H9 (cell line): ENCODE measurements around the gene ZNF587B. TPM values are rescaled to one million over a fixed set of nuclear protein-coding genes. Genes with fewer than 3 reads are reported as not detected.
A peak's percentile ranks its signal among the peaks of the same experiment; 100 is the strongest.
"Not testable (repeated sequence)": the region's sequence is repeated elsewhere in the genome, so short reads cannot be mapped to it uniquely, and the experiment has no call there.

Experiments used
- DNase-seq: peaks from one replicate; pipeline ENCODE4 v3.0.0-alpha.2; 2017
- H2AFZ ChIP-seq: one replicate; pipeline ENCODE4 v1.6.1; 2013; ENCODE audit warnings: mild to moderate bottlenecking, low read length, control low read depth, moderate library complexity
- H2AK5ac ChIP-seq: 2 replicates; pipeline ENCODE4 v1.6.1; 2013; ENCODE audit warnings: low read length, control low read depth, mixed read lengths; ENCODE audit not compliant: insufficient read length
- H2BK120ac ChIP-seq: one replicate; pipeline ENCODE4 v1.6.1; 2013; ENCODE audit warnings: low read depth, mild to moderate bottlenecking, low read length, control low read depth, inconsistent platforms; ENCODE audit not compliant: poor library complexity, severe bottlenecking
- H2BK12ac ChIP-seq: 2 replicates; pipeline ENCODE4 v1.6.1; 2013; ENCODE audit warnings: low read length, control low read depth, mixed read lengths, low read depth; ENCODE audit not compliant: insufficient read length
- H2BK15ac ChIP-seq: 2 replicates; pipeline ENCODE4 v1.6.1; 2013; ENCODE audit warnings: low read depth, low read length, control low read depth
- H2BK20ac ChIP-seq: one replicate; pipeline ENCODE4 v1.6.1; 2013; ENCODE audit warnings: low read depth, mild to moderate bottlenecking, low read length, control low read depth, inconsistent platforms; ENCODE audit not compliant: poor library complexity, severe bottlenecking
- H2BK5ac ChIP-seq: 2 replicates; pipeline ENCODE4 v1.6.1; 2013; ENCODE audit warnings: low read length, control low read depth, mixed read lengths; ENCODE audit not compliant: insufficient read length
- H3K14ac ChIP-seq: 2 replicates; pipeline ENCODE4 v1.6.1; 2013; ENCODE audit warnings: low read length, control low read depth; ENCODE audit not compliant: insufficient read depth
- H3K18ac ChIP-seq: 2 replicates; pipeline ENCODE4 v1.6.1; 2013; ENCODE audit warnings: low read depth, mild to moderate bottlenecking, mixed read lengths, low read length, control low read depth; ENCODE audit not compliant: insufficient read length
- H3K23ac ChIP-seq: 2 replicates; pipeline ENCODE4 v1.6.1; 2013; ENCODE audit warnings: low read length, control low read depth, mixed read lengths, low read depth; ENCODE audit not compliant: insufficient read length
- H3K23me2 ChIP-seq: 2 replicates; pipeline ENCODE4 v1.6.1; 2013; ENCODE audit warnings: low read depth, mild to moderate bottlenecking, mixed read lengths, low read length, control low read depth; ENCODE audit not compliant: insufficient read length, poor library complexity, severe bottlenecking
- H3K27ac ChIP-seq: 2 replicates; pipeline ENCODE4 v1.5.1; 2013; ENCODE audit warnings: low read length, control low read depth, mixed read lengths, low read depth; ENCODE audit not compliant: insufficient read length
- H3K27me3 ChIP-seq: 2 replicates; pipeline ENCODE4 v1.6.1; 2013; ENCODE audit warnings: low read length, control low read depth, inconsistent platforms; ENCODE audit not compliant: insufficient read depth
- H3K4ac ChIP-seq: 2 replicates; pipeline ENCODE4 v1.6.1; 2013; ENCODE audit warnings: low read depth, mild to moderate bottlenecking, control low read depth, inconsistent platforms, low read length, moderate library complexity
- H3K4me1 ChIP-seq: 2 replicates; pipeline ENCODE4 v1.6.1; 2013; ENCODE audit warnings: low read length, control low read depth, inconsistent platforms; ENCODE audit not compliant: insufficient read depth
- H3K4me2 ChIP-seq: 2 replicates; pipeline ENCODE4 v1.6.1; 2013; ENCODE audit warnings: low read length, control low read depth, mixed read lengths; ENCODE audit not compliant: insufficient read length, insufficient read depth
- H3K56ac ChIP-seq: 2 replicates; pipeline ENCODE4 v1.6.1; 2013; ENCODE audit warnings: low read depth, mild to moderate bottlenecking, mixed read lengths, low read length, control low read depth; ENCODE audit not compliant: insufficient read length
- H3K79me1 ChIP-seq: 2 replicates; pipeline ENCODE4 v1.6.1; 2013; ENCODE audit warnings: low read depth, mild to moderate bottlenecking, moderate library complexity, low read length, control low read depth, inconsistent platforms; ENCODE audit not compliant: insufficient read depth, poor library complexity, severe bottlenecking
- H3K79me2 ChIP-seq: 2 replicates; pipeline ENCODE4 v1.6.1; 2013; ENCODE audit warnings: low read length, control low read depth, inconsistent platforms; ENCODE audit not compliant: insufficient read depth
- H3K9ac ChIP-seq: 2 replicates; pipeline ENCODE4 v1.6.1; 2013; ENCODE audit warnings: low read length, control low read depth, mixed read lengths; ENCODE audit not compliant: insufficient read length; ENCODE audit errors: extremely low read depth
- H3K9me3 ChIP-seq: one replicate; pipeline ENCODE4 v1.6.1; 2013; ENCODE audit warnings: low read depth, low read length, inconsistent platforms; ENCODE audit not compliant: control insufficient read depth
- H3T11ph ChIP-seq: one replicate; pipeline ENCODE4 v1.6.1; 2013; ENCODE audit warnings: mild to moderate bottlenecking, low read length, control low read depth, inconsistent platforms
- H4K20me1 ChIP-seq: one replicate; pipeline ENCODE4 v1.6.1; 2013; ENCODE audit not compliant: control insufficient read depth, insufficient read length, insufficient read depth
- H4K5ac ChIP-seq: 2 replicates; pipeline ENCODE4 v1.6.1; 2013; ENCODE audit warnings: low read depth, mild to moderate bottlenecking, mixed read lengths, low read length, control low read depth; ENCODE audit not compliant: insufficient read length
- H4K8ac ChIP-seq: replicated peaks from 2 replicates; pipeline ENCODE4 v1.6.1; 2013; ENCODE audit warnings: low read length, control low read depth, mixed read lengths, low read depth; ENCODE audit not compliant: insufficient read length
- H4K91ac ChIP-seq: 2 replicates; pipeline ENCODE4 v1.6.1; 2013; ENCODE audit warnings: low read depth, mild to moderate bottlenecking, moderate library complexity, mixed read lengths, low read length, control low read depth; ENCODE audit not compliant: insufficient read length
- H3K27ac Mint-ChIP-seq, 3 experiments: 2 replicates in 2 of 3; 3 replicates in 1 of 3; pipeline ENCODE4 v1.8.0; 2020 to 2021; ENCODE audit warnings: mixed read lengths in 3 of 3, mild to moderate bottlenecking in 1 of 3, moderate library complexity in 1 of 3
- H3K27me3 Mint-ChIP-seq: 2 replicates; pipeline ENCODE4 v1.8.0; 2021; ENCODE audit warnings: low read depth, mild to moderate bottlenecking, moderate library complexity, mixed read lengths
- H3K36me3 Mint-ChIP-seq, 3 experiments: 2 replicates in 2 of 3; 3 replicates in 1 of 3; pipeline ENCODE4 v1.8.0; 2020 to 2021; ENCODE audit warnings: low read depth in 3 of 3, mixed read lengths in 3 of 3; ENCODE audit not compliant: insufficient read depth in 1 of 3
- H3K4me1 Mint-ChIP-seq, 2 experiments: 2 replicates each; pipeline ENCODE4 v1.8.0; 2020; ENCODE audit warnings: mixed read lengths in 2 of 2
- H3K4me3 Mint-ChIP-seq, 2 experiments: 2 replicates in 1 of 2; 3 replicates in 1 of 2; pipeline ENCODE4 v1.8.0; 2020 to 2021; ENCODE audit warnings: mild to moderate bottlenecking in 2 of 2, mixed read lengths in 2 of 2, moderate library complexity in 1 of 2
- H3K9me3 Mint-ChIP-seq, 2 experiments: 2 replicates in 1 of 2; 3 replicates in 1 of 2; pipeline ENCODE4 v1.8.0; 2020; ENCODE audit warnings: mild to moderate bottlenecking in 2 of 2, mixed read lengths in 2 of 2, moderate library complexity in 1 of 2
- WGBS: extraction: QIAGEN DNeasy Blood & Tissue Kit; methylation state at CpG from one replicate; pipeline ENCODE4 v1.1.7; 2013; ENCODE audit warnings: missing lambda C conversion rate, low lambda C conversion rate, mixed read lengths; ENCODE audit not compliant: insufficient read length; ENCODE audit errors: extremely low coverage; 5-methylcytosine and 5-hydroxymethylcytosine counted together
- total RNA-seq: library from RNA; stranded (reverse); gene quantifications from 2 replicates; pipeline ENCODE4 v1.2.1, GENCODE V29; 2021
- TF ChIP-seq, protein P1 (sequence below): fragments of 200-600 bp; sonication (generic); conservative IDR thresholded peaks from 3 replicates; pipeline ENCODE4 v1.8.0; 2021; ENCODE audit warnings: antibody characterized with exemption, mild to moderate bottlenecking

Gene ZNF587B
- total RNA-seq, 1 experiment from 2014 or later: 45.2 TPM

- Histone ChIP-seq H3K23me2 (peaks cover 3% of the 10 kb centered on the region), H3K23ac (no peak overlapping the region), H2AFZ (no peak overlapping the region), H2BK20ac (no peak overlapping the region), H2BK12ac (no peak overlapping the region), H3K4me2 (peak overlapping the region; percentile 80), H2BK5ac (no peak overlapping the region), H2BK120ac (no peak overlapping the region), H3K9me3 (no peaks in the 10 kb centered on the region), H4K5ac (peak overlapping the region; percentile 34), H2BK15ac (no peak overlapping the region), H4K91ac (no peak overlapping the region), H3K18ac (no peak overlapping the region), H4K20me1 (peaks cover under 1% of the 10 kb centered on the region), H3K4ac (no peak overlapping the region), H3K9ac (peak overlapping the region; percentile 85), H3K79me1 (peaks cover 8% of the 10 kb centered on the region), H3K14ac (no peak overlapping the region; the same call in 1 of the 2 replicates), H3T11ph (no peak overlapping the region), H3K27me3 (no peaks in the 10 kb centered on the region), H3K27ac (peak overlapping the region; percentile 63), H3K79me2 (peaks cover 3% of the 10 kb centered on the region; the same call in 1 of the 2 replicates), H2AK5ac (no peak overlapping the region), H3K4me1 (no peaks in the 10 kb centered on the region), H4K8ac (no peak overlapping the region), H3K56ac (no peak overlapping the region)
- WGBS: no CpG with 5 or more reads among the region's 11 CpGs
- H3K27me3 Mint-ChIP-seq: peaks cover 6% of the 10 kb centered on the region; the same call in 1 of the 2 replicates
- H3K4me1 Mint-ChIP-seq: peaks cover 18 to 21% of the 10 kb centered on the region in 2 experiments
- H3K4me3 Mint-ChIP-seq: peak overlapping the region; percentile 83 to 94
- H3K36me3 Mint-ChIP-seq: peaks cover 34 to 40% (median 37%) of the 10 kb centered on the region in 3 experiments
- peak overlapping the region; percentile 95 to 98 (median 95) for H3K27ac Mint-ChIP-seq
- peak; percentile 52 for DNase-seq
- H3K9me3 Mint-ChIP-seq: peaks cover 0 to 2% of the 10 kb centered on the region in 2 experiments; a peak in 1 of 5 replicates
- TF ChIP-seq, protein P1, sequence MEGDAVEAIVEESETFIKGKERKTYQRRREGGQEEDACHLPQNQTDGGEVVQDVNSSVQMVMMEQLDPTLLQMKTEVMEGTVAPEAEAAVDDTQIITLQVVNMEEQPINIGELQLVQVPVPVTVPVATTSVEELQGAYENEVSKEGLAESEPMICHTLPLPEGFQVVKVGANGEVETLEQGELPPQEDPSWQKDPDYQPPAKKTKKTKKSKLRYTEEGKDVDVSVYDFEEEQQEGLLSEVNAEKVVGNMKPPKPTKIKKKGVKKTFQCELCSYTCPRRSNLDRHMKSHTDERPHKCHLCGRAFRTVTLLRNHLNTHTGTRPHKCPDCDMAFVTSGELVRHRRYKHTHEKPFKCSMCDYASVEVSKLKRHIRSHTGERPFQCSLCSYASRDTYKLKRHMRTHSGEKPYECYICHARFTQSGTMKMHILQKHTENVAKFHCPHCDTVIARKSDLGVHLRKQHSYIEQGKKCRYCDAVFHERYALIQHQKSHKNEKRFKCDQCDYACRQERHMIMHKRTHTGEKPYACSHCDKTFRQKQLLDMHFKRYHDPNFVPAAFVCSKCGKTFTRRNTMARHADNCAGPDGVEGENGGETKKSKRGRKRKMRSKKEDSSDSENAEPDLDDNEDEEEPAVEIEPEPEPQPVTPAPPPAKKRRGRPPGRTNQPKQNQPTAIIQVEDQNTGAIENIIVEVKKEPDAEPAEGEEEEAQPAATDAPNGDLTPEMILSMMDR: no peak
Observed at GRCh38 chr19:57850553-57851017, 20.5 kb downstream of the ZNF587B start.

- not testable (repeated sequence) for H3K27ac ChIP-seq, H3K9ac ChIP-seq, H2BK15ac ChIP-seq, H4K8ac ChIP-seq, H2AK5ac ChIP-seq, H2AFZ ChIP-seq, DNase-seq, H3K56ac ChIP-seq, H3K23me2 ChIP-seq, H2BK120ac ChIP-seq, H4K91ac ChIP-seq, H3K14ac ChIP-seq, H3K23ac ChIP-seq, H3K4me2 ChIP-seq, H2BK5ac ChIP-seq, H2BK12ac ChIP-seq, H3K4ac ChIP-seq, H3K9me3 ChIP-seq, H4K20me1 ChIP-seq, H3K79me1 ChIP-seq, H3K27me3 Mint-ChIP-seq, H3K27me3 ChIP-seq, H4K5ac ChIP-seq, H3K79me2 ChIP-seq, H3K18ac ChIP-seq, H3K9me3 Mint-ChIP-seq, H3T11ph ChIP-seq, H2BK20ac ChIP-seq, H3K4me1 ChIP-seq
- Mint-ChIP-seq H3K27ac (peak overlapping the region in 1 of 3 experiments; percentile 44; a peak in 1 of 7 replicates), H3K4me1 (peaks cover 18 to 21% of the 10 kb centered on the region in 2 experiments), H3K36me3 (peaks cover 44 to 46% (median 45%) of the 10 kb centered on the region in 3 experiments), H3K4me3 (peak overlapping the region in 1 of 2 experiments; percentile 94; a peak in 1 of 5 replicates)
- no CpG with 5 or more reads among the region's 6 CpGs for WGBS
Observed at GRCh38 chr19:57851812-57852603, 21.9 kb downstream of the ZNF587B start.
